ENCODE data around the gene KRI1.
"Not testable (repeated sequence)": the region's sequence is repeated elsewhere in the genome, so short reads cannot be mapped to it uniquely, and the experiment has no call there.

The KRI1 gene

GRCh38 chr19:10574462-10574861 is 8.7 kb upstream of the KRI1 start:
- DNase-seq, result no peak

DNA sequence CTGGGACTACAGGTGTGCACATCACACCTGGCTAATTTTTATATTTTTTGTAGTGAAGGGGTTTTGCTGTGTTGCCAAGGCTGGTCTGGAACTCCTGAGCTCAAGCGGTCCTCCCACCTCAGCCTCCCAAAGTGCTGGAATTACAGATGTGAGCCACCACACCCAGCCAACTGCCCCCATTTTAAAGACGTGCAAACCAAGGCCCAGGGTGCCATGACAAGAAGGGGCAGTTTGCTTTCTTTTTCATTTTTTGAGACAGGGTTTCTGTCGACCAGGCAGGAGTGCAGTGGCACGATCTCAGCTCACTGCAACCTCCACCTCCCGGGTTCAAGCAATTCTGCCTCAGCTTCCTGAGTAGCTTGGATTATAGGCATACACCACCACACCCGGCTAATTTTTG is 8.0 kb upstream of the KRI1 start:
- not testable (repeated sequence) for DNase-seq

- peak; percentile 90 for DNase-seq
These were observed 3.2 kb upstream of the KRI1 start, which contains the start of gene CDKN2D for GRCh38 chr19:10568826-10569651. Gene CDKN2D, minus strand, starts transcription at chr19:10568979. Its CDS starts 326 bp downstream, at chr19:10568653.

- no peak for DNase-seq
These were observed 2.4 kb upstream of the KRI1 start for GRCh38 chr19:10568062-10568825.

- no peak for DNase-seq
These were observed 1.8 kb upstream of the KRI1 start for GRCh38 chr19:10567656-10568055.

DNA sequence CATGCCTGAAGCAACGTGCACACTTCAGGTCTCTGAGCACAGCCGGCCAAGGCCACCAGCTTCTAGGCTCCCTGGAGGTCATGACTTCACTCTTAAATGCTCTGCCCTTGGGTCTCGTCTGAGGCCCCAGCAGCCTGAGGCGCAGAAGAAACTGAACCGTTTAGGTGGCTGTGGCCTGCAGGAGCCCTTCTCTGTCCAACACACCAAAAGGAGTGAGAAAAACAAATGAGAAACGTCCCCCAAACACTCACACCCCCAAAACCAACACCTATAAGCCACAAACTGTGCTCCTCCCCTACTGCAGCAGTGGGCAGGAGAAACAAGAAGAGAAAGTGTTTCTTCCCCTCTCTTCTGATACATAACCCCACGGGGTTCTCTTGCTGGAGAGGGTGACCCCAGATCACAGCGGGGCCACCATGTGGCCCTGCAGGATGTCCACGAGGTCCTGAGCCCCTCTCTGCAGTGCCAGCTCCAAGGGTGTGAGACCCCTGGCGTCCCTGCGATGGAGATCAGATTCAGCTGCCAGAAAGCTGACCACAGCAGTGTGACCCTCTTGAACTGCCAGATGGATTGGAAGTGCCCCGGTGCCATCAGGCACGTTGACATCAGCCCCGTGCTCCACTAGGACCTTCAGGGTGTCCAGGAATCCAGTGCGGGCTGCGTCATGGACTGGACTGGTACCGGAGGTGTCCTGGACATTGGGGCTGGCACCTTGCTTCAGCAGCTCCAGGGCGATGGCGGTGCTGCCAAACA is 1.0 kb upstream of the KRI1 start:
- DNase-seq, result no peak

DNA sequence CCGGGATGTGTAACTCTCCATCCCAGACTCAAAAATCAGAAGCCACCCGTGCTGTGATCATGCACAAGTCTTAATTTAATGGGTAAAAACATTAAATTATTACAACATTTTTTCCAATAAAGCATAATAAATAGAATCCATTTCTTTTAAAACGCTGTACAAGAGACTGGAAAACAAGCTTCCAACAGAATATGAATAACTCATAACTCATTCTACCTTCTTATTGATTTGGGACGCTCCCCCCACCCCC is 523 bp upstream of the KRI1 start:
- DNase-seq, result no peak

DNA sequence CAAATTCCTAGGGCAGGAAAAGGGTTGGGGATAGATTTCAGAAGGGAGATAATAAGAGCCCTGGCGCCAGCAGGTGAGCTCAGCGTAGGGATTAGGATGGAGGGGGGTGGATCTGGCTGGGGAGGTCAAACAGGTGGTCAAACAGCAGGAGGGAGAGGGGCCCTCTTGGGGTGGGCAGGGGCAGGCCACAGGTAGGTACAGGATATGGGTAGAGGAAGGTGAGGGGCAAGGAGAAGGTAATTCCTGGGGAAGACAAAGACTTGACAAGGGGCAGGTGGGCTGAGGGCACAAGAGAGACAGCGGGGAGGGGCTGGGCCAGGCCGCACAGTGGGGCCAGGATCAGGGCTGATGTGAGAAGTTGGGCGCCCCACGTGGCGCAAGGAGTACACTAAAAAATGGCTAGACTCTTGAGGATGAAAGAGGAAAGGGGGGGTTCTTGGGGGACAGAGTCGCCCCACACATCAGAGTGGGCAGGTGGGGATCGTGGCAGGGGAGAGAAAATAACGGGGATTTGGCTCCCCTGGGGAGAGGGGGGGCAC is 713 bp downstream of the KRI1 start:
- no peak for DNase-seq

- DNase-seq, result no peak
These were observed 3.2 kb downstream of the KRI1 start for GRCh38 chr19:10562609-10563008.

DNA sequence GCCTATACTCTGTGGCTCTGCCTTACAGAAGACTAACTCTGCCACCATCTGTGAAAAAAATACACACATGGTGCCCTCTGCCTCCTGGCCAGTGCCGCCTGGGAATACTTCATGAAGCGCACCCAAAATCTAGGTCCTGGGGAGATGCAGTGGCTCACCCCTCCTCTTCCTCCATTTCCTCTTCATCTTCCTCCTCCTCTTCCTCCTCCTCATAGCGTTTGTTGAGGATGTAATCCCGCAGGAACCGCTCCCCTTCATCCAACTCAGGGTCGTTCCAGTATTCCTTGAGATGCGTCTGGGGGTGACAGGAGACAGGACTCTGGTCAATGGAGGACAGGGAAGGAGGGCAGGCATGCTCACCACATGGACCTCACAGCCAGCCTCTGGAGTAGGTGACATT is 5.7 kb downstream of the KRI1 start:
- no peak for DNase-seq

GRCh38 chr19:10557603-10558197 is 8.1 kb downstream of the KRI1 start:
- DNase-seq, result no peak

- DNase-seq, result no peak
These were observed 10.2 kb downstream of the KRI1 start for GRCh38 chr19:10555610-10555973.

DNA sequence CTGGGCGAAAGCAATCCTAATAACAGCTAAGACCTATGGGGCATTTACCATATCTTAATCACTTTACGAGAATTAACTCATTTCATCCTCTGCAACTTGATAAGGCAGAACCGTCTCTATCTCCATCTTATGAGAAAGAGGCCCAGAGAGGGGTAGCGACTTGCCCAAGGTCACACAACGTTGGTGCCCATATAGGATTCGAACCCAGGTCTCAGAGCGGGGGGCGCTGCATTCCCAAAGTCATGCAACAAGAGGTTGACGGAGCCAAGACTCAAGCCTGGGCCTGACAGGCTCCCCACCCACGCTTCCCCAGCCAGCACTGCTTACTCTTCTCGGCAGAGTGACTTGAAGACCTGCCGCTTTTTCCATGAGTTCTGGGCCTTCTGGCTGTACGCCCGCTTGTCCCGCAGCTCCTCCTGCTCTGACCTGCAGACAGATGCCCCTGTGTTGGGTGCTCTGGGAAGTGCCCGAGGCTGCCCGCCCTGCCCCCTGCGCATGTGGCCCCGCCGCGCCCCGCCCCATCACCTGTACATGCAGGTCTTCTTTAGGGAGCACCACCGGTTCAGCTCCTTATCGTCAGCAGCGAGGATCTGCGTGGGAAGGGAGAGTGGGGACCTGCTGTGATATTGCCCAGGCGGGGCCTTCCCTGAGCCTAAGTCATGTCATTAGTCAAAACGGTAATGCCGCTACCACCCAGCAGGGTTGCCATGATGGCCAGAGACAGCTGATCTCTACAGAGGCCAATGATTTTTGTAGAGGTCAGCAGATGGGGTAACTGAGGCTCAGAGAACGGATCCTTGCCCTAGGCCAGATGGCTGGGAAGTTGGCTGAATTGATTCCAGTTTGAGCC is 10.8 kb downstream of the KRI1 start:
- DNase-seq, result no peak

DNA sequence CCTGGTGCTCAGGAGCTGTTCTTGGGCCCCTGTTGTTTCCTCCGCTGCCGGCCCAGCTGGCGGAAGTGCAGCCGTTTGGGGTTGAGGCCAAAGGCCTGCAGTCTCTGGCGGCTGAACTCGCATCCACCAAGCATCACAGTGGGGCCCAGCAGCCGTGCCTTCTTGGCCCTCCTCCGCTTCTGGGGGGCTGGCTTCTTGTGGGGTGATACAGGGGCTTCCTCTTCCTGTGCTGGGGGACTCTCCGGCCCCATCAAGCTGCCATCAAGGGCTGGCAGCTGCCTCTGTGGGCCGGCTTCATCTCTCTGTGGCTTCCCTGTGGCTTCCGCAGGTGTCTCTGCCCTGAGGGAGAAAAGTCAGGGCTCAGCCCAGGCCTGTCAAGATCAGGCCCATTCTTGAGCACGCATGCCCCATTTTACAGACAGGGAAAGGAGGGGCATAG is 11.8 kb downstream of the KRI1 start:
- no peak for DNase-seq

GRCh38 chr19:10553087-10553667 is 12.6 kb downstream of the KRI1 start:
- DNase-seq, result no peak

- no peak for DNase-seq
These were observed 13.2 kb downstream of the KRI1 start for GRCh38 chr19:10552510-10553053.

DNA sequence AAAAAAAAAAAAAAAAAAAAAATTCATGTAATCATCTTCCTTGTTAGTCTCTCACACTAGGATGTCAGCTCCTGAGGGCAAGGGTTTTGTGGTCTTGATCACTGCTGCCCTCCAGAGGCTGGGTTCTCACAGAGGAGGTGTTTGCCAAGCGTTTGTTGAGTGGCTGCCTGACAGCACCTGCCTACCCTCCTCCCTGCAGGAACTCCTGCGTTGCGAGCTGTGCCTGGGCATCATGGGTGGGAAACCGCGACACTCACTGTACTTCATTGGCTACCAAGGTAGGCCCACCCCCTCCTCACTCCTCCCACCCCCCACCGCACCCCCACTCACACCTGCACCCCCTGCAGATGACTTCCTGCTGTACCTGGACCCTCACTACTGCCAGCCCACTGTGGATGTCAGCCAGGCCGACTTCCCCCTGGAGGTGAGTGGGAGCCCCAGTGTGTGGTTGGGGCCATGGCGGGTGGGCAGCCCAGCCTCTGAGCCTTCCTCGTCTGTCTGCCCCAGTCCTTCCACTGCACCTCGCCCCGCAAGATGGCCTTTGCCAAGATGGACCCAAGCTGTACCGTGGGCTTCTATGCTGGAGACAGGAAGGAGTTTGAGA is 14.0 kb downstream of the KRI1 start:
- no peak for DNase-seq

DNA sequence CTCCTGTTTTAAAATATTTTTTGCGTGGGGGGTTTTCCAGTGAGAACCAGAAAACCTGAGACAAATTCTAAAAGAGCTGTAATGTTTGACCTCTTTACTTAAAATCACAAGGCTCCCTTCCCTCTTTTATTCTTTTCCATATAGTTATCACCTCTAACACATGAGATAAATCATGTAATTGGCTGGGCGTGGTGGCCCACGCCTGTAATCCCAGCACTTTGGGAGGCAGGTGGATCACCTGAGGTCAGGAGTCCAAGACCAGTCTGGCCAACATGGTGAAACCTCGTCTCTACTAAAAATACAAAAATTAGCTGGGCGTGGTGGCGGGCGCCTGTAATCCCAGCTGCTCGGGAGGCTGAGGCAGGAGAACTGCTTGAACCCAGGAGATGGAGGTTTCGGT is 14.8 kb downstream of the KRI1 start:
- DNase-seq, result not testable (repeated sequence)

GRCh38 chr19:10550336-10550735 is 15.5 kb downstream of the KRI1 start:
- DNase-seq, result no peak

DNA sequence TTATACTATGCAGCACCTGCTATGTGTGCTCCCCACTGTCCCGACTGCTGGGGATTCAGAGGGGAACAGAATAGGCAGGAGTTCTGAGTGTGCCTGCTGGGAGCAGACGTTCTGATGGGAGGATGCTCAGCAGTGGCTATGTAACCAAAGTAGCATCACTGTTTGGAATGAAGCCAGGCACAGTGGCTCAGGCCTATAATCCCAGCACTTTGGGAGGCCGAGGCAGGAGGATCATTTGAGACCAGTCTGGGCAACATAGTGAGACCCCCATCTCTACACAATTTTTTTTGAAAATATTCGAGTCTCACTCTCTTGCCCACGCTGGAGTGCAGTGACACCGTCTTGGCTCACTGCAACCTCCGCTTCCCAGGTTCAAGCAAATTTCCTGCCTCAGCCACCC is 16.1 kb downstream of the KRI1 start:
- DNase-seq, result no peak

DNA sequence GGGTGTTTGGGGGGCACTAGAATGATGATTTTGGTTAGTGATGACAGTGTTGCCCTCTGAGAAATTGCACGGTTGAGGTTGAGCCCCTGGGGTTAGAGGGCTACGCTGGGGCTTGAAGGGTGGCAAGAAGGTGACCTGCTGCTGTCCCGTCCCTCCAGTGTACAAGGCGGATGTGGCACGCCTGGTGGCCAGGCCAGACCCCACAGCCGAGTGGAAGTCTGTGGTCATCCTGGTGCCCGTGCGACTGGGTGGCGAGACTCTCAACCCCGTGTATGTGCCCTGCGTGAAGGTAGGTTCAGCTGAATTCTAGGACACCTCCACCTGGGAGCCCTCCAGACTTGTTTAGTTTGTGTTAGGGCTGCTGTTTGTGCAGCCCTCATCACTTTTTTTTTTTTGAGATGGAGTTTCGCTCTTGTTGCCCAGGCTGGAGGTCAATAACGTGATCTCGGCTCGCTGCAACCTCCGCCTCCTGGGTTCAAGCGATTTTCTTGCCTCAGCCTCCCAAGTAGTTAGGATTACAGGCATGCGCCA is 17.0 kb downstream of the KRI1 start:
- no peak for DNase-seq

Measured in NCI-H2029 treated with DMSO at 0.1 percent for 48 hours (cell line).